ENCODE results near the gene ADGRL3. TPM values are rescaled to one million over a fixed set of nuclear protein-coding genes. Genes with fewer than 3 reads are reported as not detected.

The ADGRL3 gene
- total RNA-seq, 1 donor from 2014 or later = 93.6 TPM

- H4K20me1 ChIP-seq (ENCODE audit: low read depth) = no peaks in the 10 kb centered on the region
- H3K27ac ChIP-seq = peak overlapping the region; percentile 53
- peaks cover 9% of the 10 kb centered on the region for H3K9me3 ChIP-seq (ENCODE audit: low read depth)
- Mint-ChIP-seq H3K36me3 (peaks cover 19% of the 10 kb centered on the region), H3K4me3 (peak overlapping the region; percentile 65), H3K4me1 (peaks cover 25% of the 10 kb centered on the region), H3K9me3 (peaks cover 28% of the 10 kb centered on the region), H3K27ac (peak overlapping the region; percentile 99), H3K27me3 (ENCODE audit: insufficient read depth, low read depth) (no peaks in the 10 kb centered on the region)
- H3K4me1 ChIP-seq = peaks cover 20% of the 10 kb centered on the region
- TF ChIP-seq EZH2 (IDR thresholded peaks at IDR 0.05) = no peak
- no peak for TF ChIP-seq CTCF (IDR thresholded peaks at IDR 0.05)
- TF ChIP-seq EZH2phosphoT487 (IDR thresholded peaks at IDR 0.05) = no peak
- DNase-seq (ENCODE audit: low spot score) = peak; percentile 25
- no peak overlapping the region for H3K9ac ChIP-seq
- H3F3A ChIP-seq (ENCODE audit: low read depth) = no peaks in the 10 kb centered on the region
- peaks cover 66% of the 10 kb centered on the region for H3K79me2 ChIP-seq (ENCODE audit: low read depth)
- H2AFZ ChIP-seq (replicated peaks) = no peak overlapping the region
- no peak overlapping the region for H3K4me3 ChIP-seq
- peak overlapping the region; percentile 43 for H3K4me2 ChIP-seq
- peaks cover 9% of the 10 kb centered on the region for H3K36me3 ChIP-seq
- H3K27me3 ChIP-seq = no peaks in the 10 kb centered on the region
Measured at GRCh38 chr4:61374447-61374891, 174.3 kb downstream of the ADGRL3 start.

- Histone ChIP-seq H3K4me1 (peaks cover 21% of the 10 kb centered on the region), H3K4me3 (no peak overlapping the region), H3K27ac (peak overlapping the region; percentile 53), H3K36me3 (peaks cover 9% of the 10 kb centered on the region), H3K4me2 (no peak overlapping the region), H3K9ac (no peak overlapping the region), H3K9me3 (ENCODE audit: low read depth) (peaks cover 9% of the 10 kb centered on the region), H3K27me3 (no peaks in the 10 kb centered on the region), H2AFZ (replicated peaks) (no peak overlapping the region), H3F3A (ENCODE audit: low read depth) (no peaks in the 10 kb centered on the region), H4K20me1 (ENCODE audit: low read depth) (no peaks in the 10 kb centered on the region), H3K79me2 (ENCODE audit: low read depth) (peaks cover 73% of the 10 kb centered on the region)
- no peaks in the 10 kb centered on the region for H3K27me3 Mint-ChIP-seq (ENCODE audit: insufficient read depth, low read depth)
- no peak overlapping the region for H3K4me3 Mint-ChIP-seq
- no peak for TF ChIP-seq EZH2 (IDR thresholded peaks at IDR 0.05)
- no peak for TF ChIP-seq EZH2phosphoT487 (IDR thresholded peaks at IDR 0.05)
- TF ChIP-seq CTCF (IDR thresholded peaks at IDR 0.05) = no peak
- H3K4me1 Mint-ChIP-seq = peaks cover 25% of the 10 kb centered on the region
- peak overlapping the region; percentile 99 for H3K27ac Mint-ChIP-seq
- peaks cover 21% of the 10 kb centered on the region for H3K36me3 Mint-ChIP-seq
- no peak for DNase-seq (ENCODE audit: low spot score)
- peaks cover 30% of the 10 kb centered on the region for H3K9me3 Mint-ChIP-seq
Measured at GRCh38 chr4:61375301-61375700, 175.2 kb downstream of the ADGRL3 start.

- Histone ChIP-seq H3K27ac (no peak overlapping the region), H3K4me3 (no peak overlapping the region), H3K9me3 (ENCODE audit: low read depth) (peaks cover 9% of the 10 kb centered on the region), H3K36me3 (peaks cover 9% of the 10 kb centered on the region), H3K27me3 (no peaks in the 10 kb centered on the region), H2AFZ (replicated peaks) (no peak overlapping the region), H3K4me1 (peaks cover 26% of the 10 kb centered on the region), H3K4me2 (no peak overlapping the region), H3K79me2 (ENCODE audit: low read depth) (peaks cover 80% of the 10 kb centered on the region), H3F3A (ENCODE audit: low read depth) (no peaks in the 10 kb centered on the region), H3K9ac (no peak overlapping the region), H4K20me1 (ENCODE audit: low read depth) (peaks cover 9% of the 10 kb centered on the region)
- no peak for DNase-seq (ENCODE audit: low spot score)
- Mint-ChIP-seq H3K36me3 (peaks cover 27% of the 10 kb centered on the region), H3K27ac (no peak overlapping the region), H3K4me1 (peaks cover 27% of the 10 kb centered on the region), H3K9me3 (peaks cover 38% of the 10 kb centered on the region), H3K27me3 (ENCODE audit: insufficient read depth, low read depth) (no peaks in the 10 kb centered on the region), H3K4me3 (no peak overlapping the region)
- no peak for TF ChIP-seq EZH2phosphoT487 (IDR thresholded peaks at IDR 0.05)
- no peak for TF ChIP-seq EZH2 (IDR thresholded peaks at IDR 0.05)
- TF ChIP-seq CTCF (IDR thresholded peaks at IDR 0.05) = no peak
Measured at GRCh38 chr4:61376301-61376700, 176.2 kb downstream of the ADGRL3 start.

All from neural progenitor cell (in vitro differentiated cells).